H1 (cell line): ENCODE data around the gene GLIPR2. TPM values are rescaled to one million over a fixed set of nuclear protein-coding genes. Genes with fewer than 3 reads are reported as not detected.

ENCODE experiments used
- CTCF ChIA-PET: fragments of 300-600 bp; sonication (Branson Sonifier 250); formaldehyde crosslinking; loops from one replicate; lab custom pipeline; 2021; ENCODE audit not compliant: partially characterized antibody; lab: Charles Lee
- POLR2A ChIA-PET: fragments of 300-600 bp; sonication (Branson Sonifier 250); formaldehyde crosslinking; loops from one replicate; lab custom pipeline; 2021; ENCODE audit warnings: inconsistent platforms; ENCODE audit not compliant: partially characterized antibody; lab: Charles Lee
- DNase-seq, 2 experiments: peaks; one replicate each; pipeline versions ENCODE4 v3.0.0 to v3.0.0-alpha.2; 2010 to 2022; ENCODE audit warnings: low spot score in 2 of 2, low read depth in 1 of 2, mixed read lengths in 1 of 2
- FAIRE-seq: peaks from 2 replicates; lab custom pipeline; 2011; peaks lifted over from hg19 to GRCh38; lab: Jason Lieb, UNC
- H2AFZ ChIP-seq: 2 replicates; pipeline ENCODE4 v1.8.1; 2012; ENCODE audit warnings: low read length, inconsistent platforms
- H2AK5ac ChIP-seq: 2 replicates; pipeline ENCODE4 v1.6.1; 2013; ENCODE audit warnings: low read depth, low read length
- H2BK120ac ChIP-seq: replicated peaks from 2 replicates; pipeline ENCODE3; 2013; ENCODE audit warnings: low read depth, low read length, inconsistent platforms
- H2BK12ac ChIP-seq: 2 replicates; pipeline ENCODE4 v1.6.1; 2013; ENCODE audit warnings: low read depth, low read length
- H2BK15ac ChIP-seq: 2 replicates; pipeline ENCODE4 v1.6.1; 2013; ENCODE audit warnings: low read length
- H2BK20ac ChIP-seq: 2 replicates; pipeline ENCODE4 v1.6.1; 2013; ENCODE audit warnings: low read length
- H2BK5ac ChIP-seq: 2 replicates; pipeline ENCODE4 v1.6.1; 2013; ENCODE audit warnings: low read depth, low read length
- H3K14ac ChIP-seq: 2 replicates; pipeline ENCODE4 v1.6.1; 2013; ENCODE audit warnings: inconsistent platforms; ENCODE audit not compliant: insufficient read length
- H3K18ac ChIP-seq: 2 replicates; pipeline ENCODE4 v1.6.1; 2013; ENCODE audit warnings: low read length; ENCODE audit errors: extremely low read depth
- H3K23ac ChIP-seq: 2 replicates; pipeline ENCODE4 v1.6.1; 2013; ENCODE audit warnings: inconsistent platforms; ENCODE audit not compliant: insufficient read length
- H3K23me2 ChIP-seq: 2 replicates; pipeline ENCODE4 v1.6.1; 2013; ENCODE audit warnings: low read depth, low read length
- H3K27ac ChIP-seq: 2 replicates; pipeline ENCODE4 v1.6.1; 2011; ENCODE audit warnings: low read depth, low read length, inconsistent platforms
- H3K27me3 ChIP-seq, 4 experiments: replicated peaks in 1 of 4; 1 replicate in 1 of 4; 2 replicates in 3 of 4; pipeline versions ENCODE4 v1.6.1 to v1.8.1; 2011 to 2013; ENCODE audit warnings: low read length in 3 of 4, mild to moderate bottlenecking in 3 of 4, inconsistent platforms in 2 of 4, mixed read lengths in 2 of 4, moderate library complexity in 1 of 4; ENCODE audit not compliant: control insufficient read depth in 3 of 4, insufficient read depth in 3 of 4; ENCODE audit errors: extremely low read depth in 1 of 4
- H3K36me3 ChIP-seq, 4 experiments: 2 replicates each; pipeline versions ENCODE4 v1.6.1 to v1.8.1; 2011 to 2013; ENCODE audit warnings: mild to moderate bottlenecking in 4 of 4, low read length in 3 of 4, moderate library complexity in 2 of 4, control low read depth in 1 of 4, inconsistent platforms in 1 of 4; ENCODE audit not compliant: insufficient read depth in 4 of 4, control insufficient read depth in 2 of 4
- H3K4ac ChIP-seq: replicated peaks from 2 replicates; pipeline ENCODE3; 2013; ENCODE audit warnings: low read length, low read depth, mixed read lengths, inconsistent platforms; ENCODE audit not compliant: insufficient read length
- H3K4me1 ChIP-seq, 4 experiments: replicated peaks in 1 of 4; 1 replicate in 1 of 4; 2 replicates in 3 of 4; pipeline versions ENCODE4 v1.6.1 to v1.8.1; 2011 to 2013; ENCODE audit warnings: low read length in 3 of 4, inconsistent platforms in 2 of 4, mixed read lengths in 1 of 4; ENCODE audit not compliant: insufficient read depth in 4 of 4, control insufficient read depth in 3 of 4
- H3K4me2 ChIP-seq, 2 experiments: 2 replicates each; pipeline versions ENCODE4 v1.6.1 to v1.8.1; 2011 to 2013; ENCODE audit warnings: low read depth in 2 of 2, low read length in 2 of 2, control low read depth in 1 of 2, inconsistent platforms in 1 of 2, mild to moderate bottlenecking in 1 of 2; ENCODE audit not compliant: insufficient read depth in 1 of 2
- H3K4me3 ChIP-seq, 4 experiments: fragments of 200-600, 300-600 bp in 1 of 4; sonication (generic), shearing (Covaris generic), sonication (Bioruptor Twin) in 1 of 4; 2 replicates each; pipeline versions ENCODE4 v1.5.1 to v1.8.1; 2011 to 2016; ENCODE audit warnings: low read length in 4 of 4, low read depth in 3 of 4, control low read depth in 2 of 4, inconsistent platforms in 2 of 4, mild to moderate bottlenecking in 2 of 4, mixed read lengths in 1 of 4, moderate library complexity in 1 of 4; ENCODE audit not compliant: insufficient read depth in 2 of 4; ENCODE audit errors: extremely low read depth in 1 of 4
- H3K56ac ChIP-seq: replicated peaks from 2 replicates; pipeline ENCODE3; 2013; ENCODE audit warnings: low read depth, mild to moderate bottlenecking, mixed read lengths, low read length, inconsistent platforms; ENCODE audit not compliant: insufficient read length
- H3K79me1 ChIP-seq: 2 replicates; pipeline ENCODE4 v1.6.1; 2013; ENCODE audit warnings: low read depth, low read length, control low read depth
- H3K79me2 ChIP-seq, 2 experiments: 2 replicates each; pipeline versions ENCODE4 v1.6.1 to v1.8.1; 2012 to 2013; ENCODE audit warnings: low read length in 2 of 2, mild to moderate bottlenecking in 2 of 2, inconsistent platforms in 1 of 2; ENCODE audit not compliant: insufficient read depth in 2 of 2, control insufficient read depth in 1 of 2
- H3K9ac ChIP-seq, 4 experiments: replicated peaks in 1 of 4; 1 replicate in 1 of 4; 2 replicates in 3 of 4; pipeline versions ENCODE4 v1.6.1 to v1.8.1; 2011 to 2013; ENCODE audit warnings: low read depth in 3 of 4, low read length in 3 of 4, control low read depth in 2 of 4, mild to moderate bottlenecking in 2 of 4, moderate library complexity in 2 of 4, inconsistent platforms in 1 of 4; ENCODE audit errors: extremely low read depth in 1 of 4
- H3K9me3 ChIP-seq, 2 experiments: 2 replicates each; pipeline versions ENCODE4 v1.6.1 to v1.8.1; 2012 to 2013; ENCODE audit warnings: mild to moderate bottlenecking in 2 of 2, moderate library complexity in 2 of 2, control low read depth in 1 of 2, inconsistent platforms in 1 of 2, low read depth in 1 of 2, low read length in 1 of 2, mixed read lengths in 1 of 2; ENCODE audit not compliant: insufficient read depth in 2 of 2
- H4K20me1 ChIP-seq, 2 experiments: replicated peaks in 1 of 2; 2 replicates each; pipeline versions ENCODE3 to v1.8.1; 2011 to 2013; ENCODE audit warnings: inconsistent platforms in 2 of 2, low read length in 2 of 2, mild to moderate bottlenecking in 1 of 2; ENCODE audit not compliant: insufficient read depth in 2 of 2, control insufficient read depth in 1 of 2
- H4K5ac ChIP-seq: 2 replicates; pipeline ENCODE4 v1.6.1; 2013; ENCODE audit warnings: low read length, low read depth, mixed read lengths, inconsistent platforms; ENCODE audit not compliant: insufficient read length
- H4K8ac ChIP-seq: 2 replicates; pipeline ENCODE4 v1.8.0; 2013; ENCODE audit warnings: mild to moderate bottlenecking, moderate library complexity, low read length, inconsistent platforms; ENCODE audit not compliant: insufficient read depth; ENCODE audit errors: extremely low read depth
- H4K91ac ChIP-seq: replicated peaks from 2 replicates; pipeline ENCODE3; 2013; ENCODE audit warnings: low read length, mixed read lengths, inconsistent platforms; ENCODE audit not compliant: insufficient read length
- SP2 ChIP-seq: IDR thresholded peaks from 2 replicates; pipeline ENCODE4 v1.6.1; 2012; ENCODE audit warnings: mild to moderate bottlenecking, low read length, inconsistent platforms
- WGBS, 2 experiments: shearing (Covaris generic) in 1 of 2; methylation state at CpG; one replicate each; pipeline versions ENCODE4 v1.1.6 to v1.1.7; 2013 to 2015; ENCODE audit warnings: low lambda C conversion rate in 2 of 2, mixed read lengths in 2 of 2, inconsistent platforms in 1 of 2, low coverage in 1 of 2, missing lambda C conversion rate in 1 of 2; ENCODE audit not compliant: insufficient replicate concordance in 2 of 2, insufficient coverage in 1 of 2, insufficient read length in 1 of 2; ENCODE audit errors: extremely low coverage in 1 of 2, missing lambda C conversion rate in 1 of 2; 5-methylcytosine and 5-hydroxymethylcytosine counted together
- polyA plus RNA-seq, 7 experiments: library from polyadenylated mRNA; depleted of rRNA in 3 of 7; stranded (reverse) in 5 of 7; unstranded in 2 of 7; fragments of >200 nt in 5 of 7; fragments of 200-250 nt in 2 of 7; gene quantifications; 1 replicate in 5 of 7; 2 replicates in 1 of 7; 4 replicates in 1 of 7; pipeline versions ENCODE4 v1.2.1 to v1.2.3, GENCODE V29; 2011 to 2013; ENCODE audit warnings: missing spikeins in 2 of 7, mixed read lengths in 2 of 7
- total RNA-seq: library from RNA; stranded (reverse); fragmentation: NEBNext Ultra II Directional; extraction: Animal tissue kit (Norgen Biotek cat#: 25700); gene quantifications from 2 replicates; pipeline ENCODE4 v1.2.1, GENCODE V29; 2021

The GLIPR2 gene
- total and polyA plus RNA-seq, 2 of the 8 experiments (the other 6 are each of a cell fraction or from before 2014, with no cell fraction given) = 7.9 to 12.0 TPM

DNA sequence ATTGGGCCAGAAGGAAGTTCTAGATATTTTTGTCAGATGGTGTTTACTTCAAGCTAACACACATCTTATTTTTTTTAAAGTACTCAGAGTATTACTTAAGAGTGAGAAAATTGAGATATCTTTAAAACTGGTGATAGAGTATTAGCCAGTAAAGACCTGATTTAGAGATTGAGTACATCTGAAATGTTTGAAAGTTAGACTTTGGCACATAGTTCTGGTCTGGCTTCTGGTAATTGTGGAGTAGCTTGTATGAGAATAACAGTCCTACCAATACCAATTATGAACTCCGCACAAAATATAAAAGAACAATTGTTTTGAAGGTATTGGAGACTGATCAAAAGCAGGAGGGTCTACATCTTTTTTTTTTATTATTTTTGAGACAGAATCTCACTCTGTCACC is 44.5 kb upstream of the GLIPR2 start:
- Histone ChIP-seq H2BK120ac (no peak overlapping the region), H3K4ac (no peak overlapping the region), H2BK20ac (no peak overlapping the region), H3K18ac (no peak overlapping the region), H4K20me1 (no peaks in the 10 kb centered on the region), H3K27ac (no peak overlapping the region), H3K9ac (no peak overlapping the region), H3K14ac (no peak overlapping the region), H3K27me3 (no peaks in the 10 kb centered on the region), H4K91ac (no peak overlapping the region), H3K56ac (no peak overlapping the region), H3K4me1 (peaks cover 0 to 6% (median 4%) of the 10 kb centered on the region in 4 experiments; a peak in 4 of 7 replicates), H3K23ac (no peak overlapping the region), H2BK12ac (no peak overlapping the region), H3K36me3 (no peaks in the 10 kb centered on the region), H2BK5ac (no peak overlapping the region), H3K23me2 (no peaks in the 10 kb centered on the region), H4K5ac (no peak overlapping the region), H3K9me3 (no peaks in the 10 kb centered on the region), H3K4me2 (no peak overlapping the region), H2BK15ac (no peak overlapping the region), H3K4me3 (no peak overlapping the region), H2AFZ (no peak overlapping the region), H4K8ac (no peak overlapping the region), H2AK5ac (no peak overlapping the region), H3K79me1 (no peaks in the 10 kb centered on the region), H3K79me2 (no peaks in the 10 kb centered on the region)
- ChIA-PET POLR2A (interaction anchor here (0.9 to 1.7 kb wide), 2 partner anchors 9 to 71 kb away, joined by 3 to 6 read pairs; no protein-coding TSS in a partner anchor), CTCF (interaction anchor here (0.7 to 2.9 kb wide), 5 partner anchors 10 to 83 kb away, joined by 3 to 21 read pairs (median 5); no protein-coding TSS in a partner anchor)
- 95% methylated on average over 1 of the region's 1 CpG; no CpG with 5 or more reads in 1 of the 2 experiments for WGBS, 2 experiments
- DNase-seq = no peak
- no peak for TF ChIP-seq SP2
- no peak for FAIRE-seq
